GM10266 (cell line): ENCODE results near the gene HMGCR.
"Not testable (repeated sequence)": the region's sequence is repeated elsewhere in the genome, so short reads cannot be mapped to it uniquely, and the experiment has no call there.

Experiments
- DNase-seq: peaks from one replicate; pipeline ENCODE4 v3.0.0; 2012; ENCODE audit errors: extremely low spot score
- CTCF ChIP-seq: IDR thresholded peaks from 2 replicates; pipeline ENCODE4 v1.5.1; 2012; ENCODE audit warnings: mild to moderate bottlenecking, low read depth; ENCODE audit not compliant: control insufficient read depth, insufficient read depth; ENCODE audit errors: missing control alignments

HMGCR gene

GRCh38 chr5:75320371-75320770 lies 16.6 kb upstream of the HMGCR start:
- DNase-seq: no peak
- no peak for TF ChIP-seq CTCF

GRCh38 chr5:75322066-75322465 lies 15.0 kb upstream of the HMGCR start:
- DNase-seq: no peak
- TF ChIP-seq CTCF: no peak

- DNase-seq: no peak
- TF ChIP-seq CTCF: no peak
Observed at GRCh38 chr5:75324791-75325190, 12.2 kb upstream of the HMGCR start.

- DNase-seq: no peak
- TF ChIP-seq CTCF: no peak
Observed at GRCh38 chr5:75325242-75325641, 11.8 kb upstream of the HMGCR start.

- TF ChIP-seq CTCF: no peak
Observed at GRCh38 chr5:75330404-75330803, 6.6 kb upstream of the HMGCR start.

GRCh38 chr5:75331095-75332090 lies 5.6 kb upstream of the HMGCR start:
- TF ChIP-seq CTCF: peak; percentile 5
- no peak for DNase-seq

More at GRCh38 chr5:75330404-75330803, 6.6 kb upstream of the HMGCR start:
- DNase-seq: no peak

- DNase-seq: not testable (repeated sequence)
Observed at GRCh38 chr5:75333759-75334158, 3.3 kb upstream of the HMGCR start.

- not testable (repeated sequence) for DNase-seq
Observed at GRCh38 chr5:75334413-75334812, 2.6 kb upstream of the HMGCR start.
